IMR-90 (cell line): ENCODE measurements around the gene EGFR. TPM values are rescaled to one million over a fixed set of nuclear protein-coding genes. Genes with fewer than 3 reads are reported as not detected.

Experiments
- ATAC-seq: fragments of 200-7000 bp; cut with Tn5 transposase; 2 replicates; pipeline ENCODE4 v1.9.1; 2020; ENCODE audit warnings: low read depth, mild to moderate bottlenecking, moderate library complexity
- BruUV-seq: library from RNA; stranded (reverse); fragments of 400-500 nt; replicated peaks from 2 replicates; lab custom pipeline; 2021; lab: Mats Ljungman, UMichigan
- CTCF ChIA-PET: fragments of 300-600 bp; formaldehyde crosslinking; extraction: SDS; loops from one replicate; lab custom pipeline; 2021; ENCODE audit warnings: antibody characterized with exemption; lab: Yijun Ruan, JAX
- POLR2A ChIA-PET: fragments of 300-600 bp; sonication (Branson Sonifier 250); formaldehyde crosslinking; loops from one replicate; lab custom pipeline; 2022; ENCODE audit warnings: antibody characterized with exemption; ENCODE audit not compliant: unreplicated experiment; lab: Charles Lee
- DNase-seq: peaks from one replicate; pipeline ENCODE4 v3.0.0; 2013
- H2AFZ ChIP-seq: replicated peaks from 2 replicates; pipeline ENCODE3; 2013; ENCODE audit warnings: low read length, mild to moderate bottlenecking; ENCODE audit not compliant: poor library complexity
- H2AK5ac ChIP-seq: 2 replicates; pipeline ENCODE4 v1.6.1; 2013; ENCODE audit warnings: low read depth, low read length, inconsistent platforms
- H2AK9ac ChIP-seq: replicated peaks from 2 replicates; pipeline ENCODE3; 2013; ENCODE audit warnings: mild to moderate bottlenecking, low read depth, low read length, moderate library complexity; ENCODE audit not compliant: poor library complexity
- H2BK120ac ChIP-seq: 2 replicates; pipeline ENCODE4 v1.6.1; 2013; ENCODE audit warnings: low read depth, low read length, inconsistent platforms
- H2BK15ac ChIP-seq: 3 replicates; pipeline ENCODE4 v1.6.1; 2013; ENCODE audit warnings: low read depth, low read length, inconsistent platforms
- H2BK20ac ChIP-seq: 2 replicates; pipeline ENCODE4 v1.6.1; 2013; ENCODE audit warnings: low read depth, mild to moderate bottlenecking, inconsistent platforms, low read length, moderate library complexity
- H2BK5ac ChIP-seq: 2 replicates; pipeline ENCODE4 v1.6.1; 2013; ENCODE audit warnings: mild to moderate bottlenecking, low read depth, low read length, inconsistent platforms; ENCODE audit not compliant: poor library complexity, severe bottlenecking
- H3K14ac ChIP-seq: replicated peaks from 2 replicates; pipeline ENCODE4 v1.6.1; 2013; ENCODE audit warnings: low read depth, low read length, inconsistent platforms
- H3K18ac ChIP-seq: 2 replicates; pipeline ENCODE4 v1.6.1; 2013; ENCODE audit warnings: low read depth, low read length, control low read depth
- H3K23ac ChIP-seq: 2 replicates; pipeline ENCODE4 v1.6.1; 2013; ENCODE audit warnings: low read depth, low read length, inconsistent platforms
- H3K27ac ChIP-seq: 2 replicates; pipeline ENCODE4 v1.5.1; 2013; ENCODE audit warnings: mild to moderate bottlenecking, control low read depth, low read length; ENCODE audit not compliant: insufficient read depth
- H3K27me3 ChIP-seq: 2 replicates; pipeline ENCODE4 v1.6.1; 2013; ENCODE audit warnings: low read length; ENCODE audit not compliant: control insufficient read depth, insufficient read depth
- H3K36me3 ChIP-seq: 2 replicates; pipeline ENCODE4 v1.6.1; 2013; ENCODE audit warnings: low read length, mixed read lengths; ENCODE audit not compliant: control insufficient read depth, insufficient read depth
- H3K4ac ChIP-seq: 2 replicates; pipeline ENCODE4 v1.6.1; 2013; ENCODE audit warnings: low read depth, low read length, inconsistent platforms
- H3K4me1 ChIP-seq: 2 replicates; pipeline ENCODE4 v1.6.1; 2013; ENCODE audit warnings: low read length, mixed read lengths; ENCODE audit not compliant: control insufficient read depth, insufficient read depth
- H3K4me2 ChIP-seq: 2 replicates; pipeline ENCODE4 v1.6.1; 2013; ENCODE audit warnings: low read depth, mild to moderate bottlenecking, control low read depth, low read length, moderate library complexity
- H3K4me3 ChIP-seq: 2 replicates; pipeline ENCODE4 v1.5.1; 2013; ENCODE audit warnings: low read depth, mild to moderate bottlenecking, control low read depth, low read length, moderate library complexity; ENCODE audit not compliant: insufficient read depth
- H3K56ac ChIP-seq: 2 replicates; pipeline ENCODE4 v1.6.1; 2013; ENCODE audit warnings: low read length, inconsistent platforms; ENCODE audit not compliant: insufficient read depth; ENCODE audit errors: extremely low read depth
- H3K79me1 ChIP-seq, 2 experiments: 2 replicates each; pipeline ENCODE4 v1.6.1; 2013; ENCODE audit warnings: low read length in 2 of 2, inconsistent platforms in 1 of 2, low read depth in 1 of 2
- H3K9ac ChIP-seq: 2 replicates; pipeline ENCODE4 v1.6.1; 2013; ENCODE audit warnings: low read depth, low read length, control low read depth
- H3K9me1 ChIP-seq: 2 replicates; pipeline ENCODE4 v1.6.1; 2013; ENCODE audit warnings: low read length, inconsistent platforms; ENCODE audit not compliant: insufficient read depth
- H3K9me3 ChIP-seq: 2 replicates; pipeline ENCODE4 v1.6.1; 2013; ENCODE audit warnings: low read length; ENCODE audit not compliant: control insufficient read depth, insufficient read depth
- H4K20me1 ChIP-seq: 2 replicates; pipeline ENCODE4 v1.6.1; 2013; ENCODE audit warnings: low read length, inconsistent platforms; ENCODE audit not compliant: insufficient read depth
- H4K5ac ChIP-seq: 2 replicates; pipeline ENCODE4 v1.6.1; 2013; ENCODE audit warnings: mild to moderate bottlenecking, low read depth, low read length, control low read depth
- H4K8ac ChIP-seq, 2 experiments: 2 replicates each; pipeline ENCODE4 v1.6.1; 2013; ENCODE audit warnings: low read depth in 2 of 2, low read length in 2 of 2, control low read depth in 1 of 2, inconsistent platforms in 1 of 2
- H4K91ac ChIP-seq: 2 replicates; pipeline ENCODE4 v1.6.1; 2013; ENCODE audit warnings: low read depth, low read length, inconsistent platforms; ENCODE audit not compliant: insufficient read depth
- BHLHE40 ChIP-seq: fragments of 150-350 bp; IDR thresholded peaks from 2 replicates; pipeline ENCODE4 v1.6.1; 2016; ENCODE audit warnings: mild to moderate bottlenecking, low read depth, low read length
- CHD1 ChIP-seq: IDR thresholded peaks from 2 replicates; pipeline ENCODE4 v1.6.1; 2012; ENCODE audit warnings: low read depth, low read length, improper control_type of control experiment
- FOS ChIP-seq: fragments of 150-350 bp; IDR thresholded peaks from 2 replicates; pipeline ENCODE4 v1.6.1; 2016; ENCODE audit warnings: low read depth, low read length
- MXI1 ChIP-seq: IDR thresholded peaks from 2 replicates; pipeline ENCODE4 v1.6.1; 2012; ENCODE audit warnings: low read depth, mild to moderate bottlenecking, low read length, moderate library complexity, borderline replicate concordance
- POLR2A ChIP-seq: IDR thresholded peaks from 2 replicates; pipeline ENCODE4 v1.6.1; 2012; ENCODE audit warnings: mild to moderate bottlenecking, low read depth, low read length
- RCOR1 ChIP-seq: IDR thresholded peaks from 2 replicates; pipeline ENCODE4 v1.6.1; 2012; ENCODE audit warnings: mild to moderate bottlenecking, low read length, improper control_type of control experiment; ENCODE audit not compliant: insufficient replicate concordance
- RFX5 ChIP-seq: IDR thresholded peaks from 2 replicates; pipeline ENCODE4 v1.8.0; 2012; ENCODE audit warnings: low read depth, mild to moderate bottlenecking, low read length, moderate library complexity
- dilution Hi-C: fragments of 300-500 bp; cut with HindIII; formaldehyde crosslinking; loops from one replicate; pipeline ENCODE4 v1.14.3; 2018; ENCODE audit warnings: low sequenced_read_pairs; ENCODE audit not compliant: unreplicated experiment
- in situ Hi-C: fragments of 300-500 bp; cut with MboI; formaldehyde crosslinking; loops from 3 replicates; pipeline ENCODE4 v1.14.3; 2019; ENCODE audit warnings: low sequenced_read_pairs, inconsistent platforms, mixed read lengths
- intact Hi-C: fragments of 100-400 bp; cut with micrococcal nuclease; formaldehyde crosslinking; loops from 2 replicates; pipeline ENCODE4 v1.10.0; 2022
- polyA plus RNA-seq, 3 experiments: library from polyadenylated mRNA; depleted of rRNA; stranded (reverse); fragments of >200 nt; gene quantifications; 2 replicates each; pipeline ENCODE4 v1.2.3, GENCODE V29; 2012; ENCODE audit warnings: low replicate concordance in 1 of 3
- total RNA-seq: library from RNA; depleted of rRNA; stranded (reverse); fragments of >200 nt; gene quantifications from 2 replicates; pipeline ENCODE4 v1.2.3, GENCODE V29; 2012
- TF ChIP-seq, protein P1 (sequence below): fragments of 150-350 bp; IDR thresholded peaks from 2 replicates; pipeline ENCODE4 v1.6.1; 2016; ENCODE audit warnings: low read depth, mild to moderate bottlenecking, low read length, moderate library complexity, borderline replicate concordance

Gene EGFR
- total and polyA plus RNA-seq, 2 of the 4 experiments (the other 2 are of a cell fraction): 36.9 to 60.4 TPM

DNA sequence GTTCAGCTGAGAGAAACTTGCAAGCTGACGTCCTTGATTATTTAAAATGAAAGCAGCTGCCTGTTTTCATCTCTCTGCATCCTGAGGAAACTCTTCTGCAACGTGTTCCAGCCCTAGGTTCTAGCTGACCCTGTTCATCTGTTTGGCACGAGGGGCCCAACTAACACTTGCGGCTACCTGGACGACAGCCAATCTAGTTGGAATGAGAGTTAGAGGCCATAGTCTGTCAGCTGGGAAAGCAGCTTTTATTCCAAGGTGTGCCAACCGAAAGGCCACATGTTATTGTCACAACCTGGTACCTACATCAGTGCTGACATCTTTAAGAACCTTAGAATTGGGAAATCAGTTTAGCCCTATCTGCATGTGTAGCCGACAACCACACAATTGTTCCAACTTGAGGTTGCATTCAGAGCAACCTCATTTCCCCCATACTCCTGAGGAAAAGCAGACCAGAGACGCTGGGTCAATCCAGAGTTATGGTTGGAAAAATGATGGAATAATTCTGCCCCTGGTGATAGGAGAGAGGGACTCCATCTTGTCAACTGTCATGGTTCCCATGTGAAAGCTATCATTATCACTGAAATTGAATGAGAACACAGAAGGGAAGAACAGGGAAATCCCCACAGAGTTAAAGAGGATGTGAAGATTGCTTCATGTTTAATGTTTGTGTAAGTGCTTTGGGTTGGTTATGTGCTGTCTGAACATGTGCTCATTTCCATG is 121.6 kb downstream of the EGFR start (continued):
- 0 out of 2 replicates have a peak, but pooled peaks have one; percentile 49 for TF ChIP-seq MXI1
- TF ChIP-seq CHD1: no peak

DNA sequence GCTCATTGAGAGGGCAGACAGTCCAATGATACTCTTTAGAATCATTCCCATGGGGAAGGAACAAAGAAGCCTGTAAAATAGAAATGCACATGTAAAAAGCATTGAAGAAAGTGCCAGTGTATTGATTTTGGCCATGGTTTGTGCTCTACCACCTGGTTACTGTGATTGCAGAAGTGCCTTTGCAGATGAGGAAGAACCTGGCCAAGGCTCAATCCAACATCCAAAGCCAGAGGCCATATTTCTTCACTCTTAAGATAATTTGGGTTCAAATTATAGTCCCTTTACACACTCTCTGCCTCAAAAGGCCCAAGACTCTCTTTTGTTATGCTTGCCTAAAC is 122.1 kb downstream of the EGFR start:
- CTCF ChIA-PET: no interaction called here
- H3K27ac ChIP-seq: peak overlapping the region; percentile 53; the same call in 1 of the 2 replicates
- TF ChIP-seq, protein P1, sequence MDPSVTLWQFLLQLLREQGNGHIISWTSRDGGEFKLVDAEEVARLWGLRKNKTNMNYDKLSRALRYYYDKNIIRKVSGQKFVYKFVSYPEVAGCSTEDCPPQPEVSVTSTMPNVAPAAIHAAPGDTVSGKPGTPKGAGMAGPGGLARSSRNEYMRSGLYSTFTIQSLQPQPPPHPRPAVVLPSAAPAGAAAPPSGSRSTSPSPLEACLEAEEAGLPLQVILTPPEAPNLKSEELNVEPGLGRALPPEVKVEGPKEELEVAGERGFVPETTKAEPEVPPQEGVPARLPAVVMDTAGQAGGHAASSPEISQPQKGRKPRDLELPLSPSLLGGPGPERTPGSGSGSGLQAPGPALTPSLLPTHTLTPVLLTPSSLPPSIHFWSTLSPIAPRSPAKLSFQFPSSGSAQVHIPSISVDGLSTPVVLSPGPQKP: no peak
- TF ChIP-seq POLR2A: no peak
- TF ChIP-seq RCOR1: no peak
- no peak for TF ChIP-seq FOS
- no peak for TF ChIP-seq RFX5
- TF ChIP-seq BHLHE40: no peak
- TF ChIP-seq CHD1: no peak
- H3K14ac ChIP-seq: peak overlapping the region; percentile 32; the same call in 1 of the 2 replicates
- ATAC-seq: no peak
- peaks cover 33% of the 10 kb centered on the region for H3K36me3 ChIP-seq
- H3K18ac ChIP-seq: peak overlapping the region; percentile 87; the same call in 1 of the 2 replicates
- H3K56ac ChIP-seq: no peak overlapping the region
- H2AK5ac ChIP-seq: no peak overlapping the region; the same call in 1 of the 2 replicates
- no peak overlapping the region for H3K4me2 ChIP-seq
- no peaks in the 10 kb centered on the region for H4K20me1 ChIP-seq
- H2AFZ ChIP-seq: no peak overlapping the region
- no peak overlapping the region for H3K9ac ChIP-seq
- peak overlapping the region; percentile 69 for H2BK120ac ChIP-seq
- H2AK9ac ChIP-seq: no peak overlapping the region
- H3K9me3 ChIP-seq: peaks cover 2% of the 10 kb centered on the region
- H3K9me1 ChIP-seq: peaks cover 20% of the 10 kb centered on the region
- no peaks in the 10 kb centered on the region for H3K27me3 ChIP-seq
- BruUV-seq: no TSS peak
- in situ Hi-C loops: no loop called here
- POLR2A ChIA-PET: no interaction called here
- H4K8ac ChIP-seq: peak overlapping the region; percentile 18 to 68
- peak overlapping the region; percentile 71 for H2BK5ac ChIP-seq
- DNase-seq: no peak
- dilution Hi-C loops: no loop called here
- H3K4ac ChIP-seq: peak overlapping the region; percentile 76; the same call in 1 of the 2 replicates
- intact Hi-C loops: no loop called here
- 0 out of 2 replicates have a peak overlapping the region, but pooled peaks have one; percentile 51 for H3K23ac ChIP-seq
- no peak overlapping the region for H3K4me3 ChIP-seq
- H3K4me1 ChIP-seq: peaks cover 18% of the 10 kb centered on the region
- H4K5ac ChIP-seq: peak overlapping the region; percentile 47; the same call in 1 of the 2 replicates
- peak overlapping the region; percentile 35; the same call in 1 of the 2 replicates for H4K91ac ChIP-seq
- H2BK15ac ChIP-seq: no peak overlapping the region
- peaks cover 48 to 86% of the 10 kb centered on the region in 2 experiments for H3K79me1 ChIP-seq
- H2BK20ac ChIP-seq: no peak overlapping the region
